Measurements from ENCODE around the gene ACTR1A. TPM values are rescaled to one million over a fixed set of nuclear protein-coding genes. Genes with fewer than 3 reads are reported as not detected.

ACTR1A gene
- total and polyA plus RNA-seq, 9 of the 15 experiments (the other 6 are each of a cell fraction or from before 2014, with no cell fraction given): 36.3 to 77.2 (median 49.6) TPM

GRCh38 chr10:102503264-102504178 is 1.0 kb upstream of the ACTR1A start, which contains the start of gene SUFU (continued):
- no peak for TF ChIP-seq ZFP91 (CRISPR knock-in tag; IDR thresholded peaks at IDR 0.05)
- no peak for TF ChIP-seq SIN3B (IDR thresholded peaks at IDR 0.05; ENCODE audit: low read depth)
- TF ChIP-seq IRF1 (CRISPR knock-in tag; IDR thresholded peaks at IDR 0.05; ENCODE audit: borderline replicate concordance): no peak
- TF ChIP-seq ZFP36 (IDR thresholded peaks at IDR 0.05; ENCODE audit: low read depth, low read length, partially characterized antibody): no peak
- TF ChIP-seq EHMT2 (IDR thresholded peaks at IDR 0.05): no peak
- TF ChIP-seq KAT2B (IDR thresholded peaks at IDR 0.05; ENCODE audit: low read depth, low read length): no peak
- peak; percentile 47 for TF ChIP-seq HCFC1 (IDR thresholded peaks at IDR 0.05; ENCODE audit: low read depth, low read length)
- no peak for TF ChIP-seq ZNF253 (CRISPR knock-in tag; conservative IDR thresholded peaks at IDR 0.05)
- TF ChIP-seq ZBTB9 (CRISPR knock-in tag; IDR thresholded peaks at IDR 0.05): no peak
- peak; percentile 16; the same call in 1 of the 2 replicates for TF ChIP-seq KLF16 (IDR thresholded peaks at IDR 0.05)
- TF ChIP-seq ZBTB1 (CRISPR knock-in tag; IDR thresholded peaks at IDR 0.05; ENCODE audit: borderline replicate concordance, low read depth): no peak
- no peak for TF ChIP-seq ZNF551 (CRISPR knock-in tag; IDR thresholded peaks at IDR 0.05)
- no peak for TF ChIP-seq NR2C1 (IDR thresholded peaks at IDR 0.05)
- no peak for TF ChIP-seq NR2C1 (tag; IDR thresholded peaks at IDR 0.05)
- TF ChIP-seq SFPQ (IDR thresholded peaks at IDR 0.05; ENCODE audit: low read depth, low read length): no peak
- 0 out of 2 replicates have a peak, but pooled peaks have one; percentile 19 for TF ChIP-seq ZNF766 (CRISPR knock-in tag; conservative IDR thresholded peaks at IDR 0.05)
- no peak for TF ChIP-seq NFIX (CRISPR knock-in tag; IDR thresholded peaks at IDR 0.05; ENCODE audit: low read depth)
- no peak for TF ChIP-seq JUN (IDR thresholded peaks at IDR 0.05; ENCODE audit: borderline replicate concordance, low read depth, low read length)
- no peak for TF ChIP-seq JUN (CRISPR knock-in tag; IDR thresholded peaks at IDR 0.05; ENCODE audit: borderline replicate concordance)
- TF ChIP-seq ZNF41 (CRISPR knock-in tag; conservative IDR thresholded peaks at IDR 0.05): no peak
- TF ChIP-seq ZNF384 (IDR thresholded peaks at IDR 0.05; ENCODE audit: low read depth, low read length): no peak
- no peak for TF ChIP-seq MCM7 (IDR thresholded peaks at IDR 0.05)
